Stimulated activated CD8-positive, alpha-beta memory T cell treated with anti-CD3 and anti-CD28 coated beads, Interleukin-15, amount 100 ng/mL, for 24 hours (primary cell): ENCODE measurements around the gene YPEL5.
"Not testable (repeated sequence)": the region's sequence is repeated elsewhere in the genome, so short reads cannot be mapped to it uniquely, and the experiment has no call there.

Experiments used
- DNase-seq: peaks from one replicate; pipeline ENCODE4 v3.0.0-alpha.2; 2020; ENCODE audit warnings: low read depth

Gene YPEL5

GRCh38 chr2:30136764-30137444 lies 9.9 kb upstream of the YPEL5 start:
- no peak for DNase-seq

- no peak for DNase-seq
These were observed 7.5 kb upstream of the YPEL5 start for GRCh38 chr2:30139131-30139870.

- no peak for DNase-seq
These were observed 5.7 kb upstream of the YPEL5 start for GRCh38 chr2:30141136-30141535.

- no peak for DNase-seq
These were observed 2.5 kb upstream of the YPEL5 start for GRCh38 chr2:30144260-30144659.

- not testable (repeated sequence) for DNase-seq
These were observed 1.9 kb upstream of the YPEL5 start for GRCh38 chr2:30144951-30145350.

GRCh38 chr2:30145826-30146336 lies 926 bp upstream of the YPEL5 start:
- no peak for DNase-seq

- peak; percentile 4 for DNase-seq
These were observed 448 bp downstream of the YPEL5 start for GRCh38 chr2:30147196-30147714.

GRCh38 chr2:30147715-30148610 lies 1.2 kb downstream of the YPEL5 start:
- peak; percentile 71 for DNase-seq

- no peak for DNase-seq
These were observed 2.0 kb downstream of the YPEL5 start for GRCh38 chr2:30148850-30149249.

GRCh38 chr2:30149513-30149912 lies 2.7 kb downstream of the YPEL5 start:
- DNase-seq, result no peak

- no peak for DNase-seq
These were observed 3.2 kb downstream of the YPEL5 start for GRCh38 chr2:30149976-30150375.

- DNase-seq, result no peak
These were observed 4.0 kb downstream of the YPEL5 start for GRCh38 chr2:30150786-30151185.

- DNase-seq, result no peak
These were observed 5.6 kb downstream of the YPEL5 start for GRCh38 chr2:30152385-30152784.

- DNase-seq, result no peak
These were observed 8.4 kb downstream of the YPEL5 start for GRCh38 chr2:30155202-30155601.

- DNase-seq, result no peak
These were observed 9.3 kb downstream of the YPEL5 start for GRCh38 chr2:30155889-30156658.

GRCh38 chr2:30157616-30158015 lies 10.8 kb downstream of the YPEL5 start:
- no peak for DNase-seq

- no peak for DNase-seq
These were observed 13.0 kb downstream of the YPEL5 start for GRCh38 chr2:30159766-30160165.

GRCh38 chr2:30161929-30162706 lies 15.3 kb downstream of the YPEL5 start:
- DNase-seq, result no peak

- DNase-seq, result no peak
These were observed 16.0 kb downstream of the YPEL5 start for GRCh38 chr2:30162806-30163205.

GRCh38 chr2:30164131-30164925 lies 17.5 kb downstream of the YPEL5 start:
- DNase-seq, result no peak
